HEK293 (cell line): Measurements from ENCODE around the gene CARS1.

Experiments used
- CTCF ChIA-PET: fragments of 350-600 bp; formaldehyde crosslinking; extraction: SDS; loops from one replicate; lab custom pipeline; 2021; ENCODE audit warnings: antibody characterized with exemption; lab: Yijun Ruan, JAX
- POLR2A ChIA-PET: fragments of 300-600 bp; formaldehyde crosslinking; extraction: SDS; loops from one replicate; lab custom pipeline; 2020; ENCODE audit warnings: antibody characterized with exemption, inconsistent platforms; lab: Yijun Ruan, JAX
- H3K27ac ChIP-seq: fragments of 200-500 bp; sonication (Bioruptor generic); 2 replicates; pipeline ENCODE4 v1.5.1; 2014; ENCODE audit warnings: low read depth, low read length, control low read depth, inconsistent platforms; ENCODE audit errors: extremely low read depth
- H3K36me3 ChIP-seq, 2 experiments: fragments of 200-500 bp in 1 of 2; sonication (Bioruptor generic) in 1 of 2; 1 replicate in 1 of 2; 2 replicates in 1 of 2; pipeline ENCODE4 v1.5.1; 2014 to 2017; ENCODE audit warnings: inconsistent platforms in 2 of 2, low read length in 2 of 2; ENCODE audit not compliant: control insufficient read depth in 2 of 2, insufficient read depth in 1 of 2
- H3K4me1 ChIP-seq: fragments of 200-500 bp; sonication (Bioruptor generic); 2 replicates; pipeline ENCODE4 v1.5.1; 2014; ENCODE audit warnings: mild to moderate bottlenecking, low read length, inconsistent platforms; ENCODE audit not compliant: control insufficient read depth, insufficient read depth
- H3K4me3 ChIP-seq: 2 replicates; pipeline ENCODE4 v1.5.1; 2011; ENCODE audit warnings: low read depth, mild to moderate bottlenecking, control low read depth, low read length, moderate library complexity
- H3K9me3 ChIP-seq: fragments of 200-500 bp; sonication (Bioruptor generic); 2 replicates; pipeline ENCODE4 v1.5.1; 2014; ENCODE audit warnings: low read depth, low read length, inconsistent platforms; ENCODE audit not compliant: control insufficient read depth, insufficient read depth
- CTCF ChIP-seq: fragments of 450-650 bp; formaldehyde crosslinking; IDR thresholded peaks from 2 replicates; pipeline ENCODE4 v1.5.1; 2016; ENCODE audit warnings: missing biosample characterization, missing genetic modification characterization
- GLIS1 ChIP-seq: fragments of 450-650 bp; formaldehyde crosslinking; IDR thresholded peaks from 2 replicates; pipeline ENCODE4 v1.5.1; 2016; ENCODE audit warnings: missing biosample characterization, missing genetic modification characterization
- HOXC10 ChIP-seq: sonication (generic); formaldehyde crosslinking; IDR thresholded peaks from 2 replicates; pipeline ENCODE4 v1.8.1; 2023; ENCODE audit warnings: mild to moderate bottlenecking, missing genetic modification reagents
- PRDM2 ChIP-seq: fragments of 450-650 bp; formaldehyde crosslinking; IDR thresholded peaks from 2 replicates; pipeline ENCODE4 v1.5.1; 2016; ENCODE audit warnings: missing biosample characterization, missing genetic modification characterization, borderline replicate concordance
- SALL2 ChIP-seq: fragments of 450-650 bp; formaldehyde crosslinking; IDR thresholded peaks from 2 replicates; pipeline ENCODE4 v1.5.0; 2017; ENCODE audit warnings: missing biosample characterization, mild to moderate bottlenecking, missing genetic modification characterization, borderline replicate concordance
- SCRT1 ChIP-seq: fragments of 450-650 bp; formaldehyde crosslinking; IDR thresholded peaks from 2 replicates; pipeline ENCODE4 v1.5.1; 2016; ENCODE audit warnings: missing biosample characterization, missing genetic modification characterization, borderline replicate concordance
- ZBTB20 ChIP-seq: fragments of 450-650 bp; formaldehyde crosslinking; IDR thresholded peaks from 2 replicates; pipeline ENCODE4 v1.5.1; 2016; ENCODE audit warnings: missing biosample characterization, missing genetic modification characterization
- ZBTB49 ChIP-seq: fragments of 450-650 bp; formaldehyde crosslinking; IDR thresholded peaks from 2 replicates; pipeline ENCODE4 v1.5.1; 2016; ENCODE audit warnings: missing biosample characterization, missing genetic modification characterization, low read depth
- ZFHX2 ChIP-seq: fragments of 450-650 bp; formaldehyde crosslinking; conservative IDR thresholded peaks from 2 replicates; pipeline ENCODE4 v1.5.1; 2016; ENCODE audit warnings: missing biosample characterization, missing genetic modification characterization
- ZFP3 ChIP-seq: fragments of 450-650 bp; formaldehyde crosslinking; IDR thresholded peaks from 2 replicates; pipeline ENCODE4 v1.5.1; 2016; ENCODE audit warnings: low read depth, missing biosample characterization, missing genetic modification characterization
- ZIC2 ChIP-seq: fragments of 450-650 bp; formaldehyde crosslinking; IDR thresholded peaks from 2 replicates; pipeline ENCODE4 v1.5.1; 2016; ENCODE audit warnings: missing biosample characterization, missing genetic modification characterization
- ZNF121 ChIP-seq: fragments of 450-650 bp; formaldehyde crosslinking; IDR thresholded peaks from 2 replicates; pipeline ENCODE4 v1.5.1; 2016; ENCODE audit warnings: missing biosample characterization, missing genetic modification characterization
- ZNF157 ChIP-seq: fragments of 450-650 bp; formaldehyde crosslinking; IDR thresholded peaks from 2 replicates; pipeline ENCODE4 v1.5.1; 2016; ENCODE audit warnings: missing biosample characterization, missing genetic modification characterization
- ZNF302 ChIP-seq: fragments of 450-650 bp; formaldehyde crosslinking; IDR thresholded peaks from 2 replicates; pipeline ENCODE4 v1.5.1; 2016; ENCODE audit warnings: missing biosample characterization, missing genetic modification characterization, low read depth
- ZNF426 ChIP-seq: fragments of 450-650 bp; formaldehyde crosslinking; IDR thresholded peaks from 2 replicates; pipeline ENCODE4 v1.5.1; 2017; ENCODE audit warnings: missing biosample characterization, missing genetic modification characterization, mild to moderate bottlenecking, inconsistent platforms, moderate library complexity
- ZNF626 ChIP-seq: fragments of 450-650 bp; sonication (Bioruptor Pico); formaldehyde crosslinking; IDR thresholded peaks from 2 replicates; pipeline ENCODE4 v1.5.1; 2018; ENCODE audit warnings: missing biosample characterization, missing genetic modification characterization, inconsistent platforms
- ZNF658 ChIP-seq: fragments of 450-650 bp; formaldehyde crosslinking; IDR thresholded peaks from 2 replicates; pipeline ENCODE4; 2016; ENCODE audit warnings: missing biosample characterization, missing genetic modification characterization
- ZNF837 ChIP-seq: fragments of 450-650 bp; formaldehyde crosslinking; IDR thresholded peaks from 2 replicates; pipeline ENCODE4 v1.5.1; 2016; ENCODE audit warnings: missing biosample characterization, missing genetic modification characterization

CARS1 gene

GRCh38 chr11:3002351-3002861 is 54.8 kb downstream of the CARS1 start:
- Histone ChIP-seq H3K4me3 (no peak overlapping the region), H3K36me3 (peaks cover 0 to 65% of the 10 kb centered on the region in 2 experiments; a peak in 2 of 3 replicates), H3K9me3 (no peaks in the 10 kb centered on the region), H3K27ac (no peak overlapping the region)
- CTCF ChIA-PET: no interaction called here
- POLR2A ChIA-PET: interaction anchor here (1.5 kb wide), 1 partner anchor 10 kb away, joined by 6 read pairs; the partner anchor contains the start of gene NAP1L4
- TF ChIP-seq ZNF837: no peak
- TF ChIP-seq ZFP3 (tag by site-specific recombination): no peak
- TF ChIP-seq ZNF426 (tag by site-specific recombination): no peak
- TF ChIP-seq ZBTB49 (tag by site-specific recombination): no peak
- no peak for TF ChIP-seq ZNF658 (tag by site-specific recombination)
- TF ChIP-seq ZNF157 (tag by site-specific recombination): no peak
- no peak for TF ChIP-seq ZIC2
- TF ChIP-seq HOXC10 (CRISPR knock-in tag): no peak
- no peak for TF ChIP-seq ZNF121
- no peak for TF ChIP-seq SCRT1 (tag by site-specific recombination)
- TF ChIP-seq GLIS1 (tag by site-specific recombination): no peak
- no peak for TF ChIP-seq ZFHX2 (tag by site-specific recombination)
- TF ChIP-seq PRDM2 (tag by site-specific recombination): no peak
- TF ChIP-seq, all 188 proteins: peak for 0
- H3K4me1 ChIP-seq: peaks cover 3% of the 10 kb centered on the region; the same call in 1 of the 2 replicates

- ChIA-PET POLR2A (no interaction called here), CTCF (interaction anchor here (0.7 to 1.0 kb wide), 3 partner anchors 26 to 966 kb away, joined by 3 to 4 read pairs (median 3); no protein-coding TSS in a partner anchor)
- Histone ChIP-seq H3K27ac (no peak overlapping the region), H3K4me3 (no peak overlapping the region), H3K9me3 (no peaks in the 10 kb centered on the region), H3K36me3 (peaks cover 0 to 57% of the 10 kb centered on the region in 2 experiments; a peak in 2 of 3 replicates), H3K4me1 (peaks cover 3% of the 10 kb centered on the region; the same call in 1 of the 2 replicates)
- TF ChIP-seq ZNF626 (tag by site-specific recombination): no peak
- peak; percentile 48; the same call in 1 of the 2 replicates for TF ChIP-seq ZBTB20 (tag by site-specific recombination)
- TF ChIP-seq ZNF302 (tag by site-specific recombination): no peak
- TF ChIP-seq SALL2: no peak
- peak; percentile 34 for TF ChIP-seq ZIC2
- no peak for TF ChIP-seq CTCF (tag by site-specific recombination)
Measured at GRCh38 chr11:3001496-3001895, 55.7 kb downstream of the CARS1 start.
